Stomach (tissue), 4 donors: Measurements from ENCODE around the gene TSC22D4.

Experiments used
- POLR2A ChIP-seq, 4 donors: fragments of 450-650 bp; IDR thresholded peaks; one replicate each; pipeline ENCODE4 v1.6.1; 2016; ENCODE audit warnings: antibody characterized with exemption in 4 of 4, control low read depth in 2 of 4, mild to moderate bottlenecking in 1 of 4, moderate library complexity in 1 of 4
- POLR2AphosphoS5 ChIP-seq, 3 donors: sonication (generic); formaldehyde crosslinking; IDR thresholded peaks; one replicate each; pipeline ENCODE4 v1.6.1; 2016; ENCODE audit warnings: antibody characterized with exemption in 3 of 3
- TF ChIP-seq, protein P1 (sequence below), 7 experiments: fragments of 450-650 bp in 4 of 7; fragments of 200-600 bp in 3 of 7; sonication (generic) in 3 of 7; IDR thresholded peaks; one replicate each; pipeline ENCODE4 v1.5.1; 2016 to 2019; ENCODE audit warnings: antibody characterized with exemption in 7 of 7, control low read depth in 2 of 7, mild to moderate bottlenecking in 1 of 7

DNA sequence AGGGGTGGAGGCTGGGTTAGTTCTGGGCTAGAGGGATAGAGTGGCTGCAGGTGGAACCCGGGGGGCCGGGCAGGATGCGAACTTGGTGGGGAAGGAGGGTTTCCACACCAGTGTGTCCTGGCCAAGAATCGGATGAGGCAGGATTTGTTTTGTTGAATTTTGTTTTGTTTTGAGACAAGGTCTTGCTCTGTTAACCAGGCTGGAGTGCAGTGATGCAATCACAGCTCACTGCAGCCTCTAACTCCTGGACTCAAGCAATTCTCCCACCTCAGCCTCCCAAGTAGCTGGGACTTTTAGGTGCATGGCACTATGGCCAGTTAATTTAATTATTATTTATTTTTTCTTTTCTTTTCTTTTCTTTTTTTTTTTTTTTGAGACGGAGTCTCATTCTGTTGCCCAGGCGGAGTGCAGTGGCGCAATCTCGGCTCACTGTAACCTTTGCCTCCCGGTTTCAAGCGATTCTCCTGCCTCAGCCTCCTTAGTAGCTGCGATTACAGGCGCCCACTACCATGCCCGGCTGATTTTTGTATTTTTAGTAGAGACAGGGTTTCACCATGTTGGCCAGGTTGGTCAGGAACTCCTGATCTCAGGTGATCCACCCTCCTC lies 29.7 kb downstream of the TSC22D4 start:
- TF ChIP-seq POLR2AphosphoS5 (IDR thresholded peaks at IDR 0.05) (no peak), POLR2A (IDR thresholded peaks at IDR 0.05) (no peak)
- TF ChIP-seq, protein P1, sequence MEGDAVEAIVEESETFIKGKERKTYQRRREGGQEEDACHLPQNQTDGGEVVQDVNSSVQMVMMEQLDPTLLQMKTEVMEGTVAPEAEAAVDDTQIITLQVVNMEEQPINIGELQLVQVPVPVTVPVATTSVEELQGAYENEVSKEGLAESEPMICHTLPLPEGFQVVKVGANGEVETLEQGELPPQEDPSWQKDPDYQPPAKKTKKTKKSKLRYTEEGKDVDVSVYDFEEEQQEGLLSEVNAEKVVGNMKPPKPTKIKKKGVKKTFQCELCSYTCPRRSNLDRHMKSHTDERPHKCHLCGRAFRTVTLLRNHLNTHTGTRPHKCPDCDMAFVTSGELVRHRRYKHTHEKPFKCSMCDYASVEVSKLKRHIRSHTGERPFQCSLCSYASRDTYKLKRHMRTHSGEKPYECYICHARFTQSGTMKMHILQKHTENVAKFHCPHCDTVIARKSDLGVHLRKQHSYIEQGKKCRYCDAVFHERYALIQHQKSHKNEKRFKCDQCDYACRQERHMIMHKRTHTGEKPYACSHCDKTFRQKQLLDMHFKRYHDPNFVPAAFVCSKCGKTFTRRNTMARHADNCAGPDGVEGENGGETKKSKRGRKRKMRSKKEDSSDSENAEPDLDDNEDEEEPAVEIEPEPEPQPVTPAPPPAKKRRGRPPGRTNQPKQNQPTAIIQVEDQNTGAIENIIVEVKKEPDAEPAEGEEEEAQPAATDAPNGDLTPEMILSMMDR (IDR thresholded peaks at IDR 0.05) = no peak
